ENCODE data around the gene GRM5.

The GRM5 gene

DNA sequence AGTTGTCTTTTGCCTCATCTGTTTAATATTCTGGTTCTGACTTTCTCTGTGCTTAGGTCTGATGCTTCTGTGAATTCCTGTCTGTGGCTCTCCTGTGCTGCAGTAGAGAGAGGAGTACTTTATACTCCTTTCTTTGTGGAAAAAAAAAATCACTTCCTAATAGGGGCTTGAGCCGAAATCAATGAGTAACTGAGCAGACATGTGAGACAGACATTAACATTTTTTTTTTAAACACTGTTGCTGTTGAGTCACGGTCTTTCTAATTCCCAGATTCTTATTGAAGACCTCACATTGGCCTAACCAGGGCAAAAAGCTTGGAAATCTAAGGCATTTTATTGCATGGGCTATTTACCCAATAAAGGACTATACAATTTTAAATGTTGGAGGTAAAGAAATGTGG lies 86.1 kb downstream of the GRM5 start:
- TF ChIP-seq, protein P1, sequence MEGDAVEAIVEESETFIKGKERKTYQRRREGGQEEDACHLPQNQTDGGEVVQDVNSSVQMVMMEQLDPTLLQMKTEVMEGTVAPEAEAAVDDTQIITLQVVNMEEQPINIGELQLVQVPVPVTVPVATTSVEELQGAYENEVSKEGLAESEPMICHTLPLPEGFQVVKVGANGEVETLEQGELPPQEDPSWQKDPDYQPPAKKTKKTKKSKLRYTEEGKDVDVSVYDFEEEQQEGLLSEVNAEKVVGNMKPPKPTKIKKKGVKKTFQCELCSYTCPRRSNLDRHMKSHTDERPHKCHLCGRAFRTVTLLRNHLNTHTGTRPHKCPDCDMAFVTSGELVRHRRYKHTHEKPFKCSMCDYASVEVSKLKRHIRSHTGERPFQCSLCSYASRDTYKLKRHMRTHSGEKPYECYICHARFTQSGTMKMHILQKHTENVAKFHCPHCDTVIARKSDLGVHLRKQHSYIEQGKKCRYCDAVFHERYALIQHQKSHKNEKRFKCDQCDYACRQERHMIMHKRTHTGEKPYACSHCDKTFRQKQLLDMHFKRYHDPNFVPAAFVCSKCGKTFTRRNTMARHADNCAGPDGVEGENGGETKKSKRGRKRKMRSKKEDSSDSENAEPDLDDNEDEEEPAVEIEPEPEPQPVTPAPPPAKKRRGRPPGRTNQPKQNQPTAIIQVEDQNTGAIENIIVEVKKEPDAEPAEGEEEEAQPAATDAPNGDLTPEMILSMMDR (IDR thresholded peaks at IDR 0.05): no peak

DNA sequence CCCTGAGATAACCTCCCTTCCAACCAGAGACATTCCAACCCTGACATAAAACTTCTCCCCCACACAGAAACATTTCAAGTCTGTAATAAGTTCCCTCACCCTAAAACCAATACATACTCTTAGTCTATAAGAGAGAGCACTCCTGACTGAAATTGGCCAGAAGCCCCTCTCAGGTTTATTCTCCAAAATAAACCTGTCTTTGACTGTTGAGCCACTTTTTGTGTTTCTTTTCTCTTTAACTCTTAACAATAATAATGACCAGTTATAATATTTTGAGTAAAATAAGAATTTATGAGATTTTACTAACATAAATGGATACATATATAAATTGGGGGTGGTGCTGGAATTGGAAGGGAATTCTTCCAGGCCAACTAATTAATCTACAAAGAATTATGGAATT lies 93.6 kb downstream of the GRM5 start:
- TF ChIP-seq, protein P1 (IDR thresholded peaks at IDR 0.05): no peak

DNA sequence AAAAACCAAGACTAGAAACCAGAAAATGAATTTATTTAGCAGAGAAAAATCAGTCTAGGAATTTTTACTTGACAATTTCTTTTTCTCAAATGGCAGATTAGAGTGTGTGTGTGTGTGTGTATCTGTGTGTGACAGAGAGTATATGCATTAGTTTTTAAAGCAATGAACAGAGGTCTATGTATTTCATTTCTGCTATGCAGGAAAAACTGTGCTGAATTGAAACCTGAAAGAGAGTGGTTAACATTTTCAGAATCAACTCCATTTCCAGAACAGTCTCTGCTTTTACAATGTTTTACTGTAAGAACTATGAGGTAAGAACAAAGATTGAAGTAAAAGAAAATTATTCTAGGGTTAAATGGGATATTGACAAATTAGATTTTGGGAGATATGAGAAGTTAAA lies 114.8 kb downstream of the GRM5 start:
- TF ChIP-seq, protein P1 (IDR thresholded peaks at IDR 0.05): no peak

DNA sequence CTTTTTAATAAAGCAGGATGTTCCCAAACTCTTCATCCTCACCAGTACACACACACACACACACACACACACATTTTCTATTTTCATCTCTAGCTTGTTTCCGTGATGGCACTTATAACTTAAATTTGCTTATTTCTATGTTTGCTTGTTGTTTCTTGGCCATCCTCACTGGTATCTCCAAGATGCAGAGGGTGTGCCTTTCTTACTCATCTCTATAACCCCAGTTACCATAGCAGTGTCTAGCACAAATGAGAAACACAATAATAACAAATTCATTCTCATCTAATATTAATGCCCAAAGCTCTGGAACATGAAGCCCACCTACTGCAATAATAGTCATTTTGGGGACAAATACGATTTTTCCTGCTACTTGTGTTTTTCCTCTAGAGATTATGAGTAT lies 156.3 kb downstream of the GRM5 start:
- TF ChIP-seq, protein P1 (IDR thresholded peaks at IDR 0.05): no peak

DNA sequence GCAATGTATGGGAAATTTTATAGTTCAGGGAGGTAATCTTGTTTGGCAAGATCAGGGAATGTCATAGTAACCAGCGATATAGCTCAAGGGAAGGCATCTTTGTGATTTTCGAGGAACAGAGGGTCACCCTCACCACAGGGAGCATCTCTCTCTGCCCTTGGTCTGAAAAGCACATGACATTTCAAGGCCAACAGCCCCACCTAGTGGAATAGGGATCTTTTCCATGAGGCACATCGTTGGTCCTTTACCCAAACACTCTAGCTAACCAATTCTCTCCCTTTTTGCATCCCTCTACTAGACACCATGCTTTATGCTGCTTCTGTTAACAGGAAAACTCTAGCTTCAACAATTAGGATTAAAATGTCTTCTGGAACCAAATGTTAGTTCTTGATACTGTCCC lies 179.0 kb downstream of the GRM5 start:
- TF ChIP-seq, protein P1 (IDR thresholded peaks at IDR 0.05): peak; percentile 52

DNA sequence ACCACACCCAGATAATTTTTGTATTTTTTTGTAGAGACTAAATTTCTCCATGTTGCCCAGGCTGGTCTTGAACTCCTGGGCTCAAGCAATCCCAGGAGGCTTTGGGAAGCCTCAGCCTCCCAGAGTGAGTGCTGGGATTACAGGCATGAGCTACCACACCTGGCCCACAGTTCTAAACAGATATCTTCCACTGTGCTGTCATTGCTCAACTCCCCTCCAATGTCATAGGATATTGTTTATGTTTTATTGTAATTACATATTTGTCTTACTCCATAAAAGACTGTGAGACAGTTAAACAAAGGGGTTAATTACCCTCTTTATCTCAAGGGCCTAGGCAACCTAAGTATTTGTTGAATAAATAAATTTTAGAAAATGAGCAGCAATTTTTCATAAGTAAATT lies 204.2 kb downstream of the GRM5 start:
- TF ChIP-seq, protein P1 (IDR thresholded peaks at IDR 0.05): no peak

DNA sequence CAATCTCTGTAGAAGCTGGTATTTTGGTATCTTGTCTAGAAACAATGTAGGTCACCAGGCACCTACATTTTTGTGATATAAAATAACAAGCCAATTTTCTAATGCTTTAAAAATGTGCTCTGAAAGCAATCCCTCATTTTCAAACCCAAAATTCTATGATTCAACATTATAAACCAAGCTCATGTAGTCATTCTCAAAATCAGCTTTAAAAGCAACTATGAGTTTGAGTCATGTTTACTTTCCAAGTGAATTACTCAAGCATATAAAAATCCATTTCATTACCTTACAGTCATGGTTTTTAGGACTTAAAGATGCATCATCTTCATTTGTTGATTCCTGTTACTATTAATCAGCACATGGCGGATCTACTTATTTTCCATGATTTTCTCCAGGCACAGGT lies 216.4 kb downstream of the GRM5 start:
- TF ChIP-seq, protein P1 (IDR thresholded peaks at IDR 0.05): no peak

DNA sequence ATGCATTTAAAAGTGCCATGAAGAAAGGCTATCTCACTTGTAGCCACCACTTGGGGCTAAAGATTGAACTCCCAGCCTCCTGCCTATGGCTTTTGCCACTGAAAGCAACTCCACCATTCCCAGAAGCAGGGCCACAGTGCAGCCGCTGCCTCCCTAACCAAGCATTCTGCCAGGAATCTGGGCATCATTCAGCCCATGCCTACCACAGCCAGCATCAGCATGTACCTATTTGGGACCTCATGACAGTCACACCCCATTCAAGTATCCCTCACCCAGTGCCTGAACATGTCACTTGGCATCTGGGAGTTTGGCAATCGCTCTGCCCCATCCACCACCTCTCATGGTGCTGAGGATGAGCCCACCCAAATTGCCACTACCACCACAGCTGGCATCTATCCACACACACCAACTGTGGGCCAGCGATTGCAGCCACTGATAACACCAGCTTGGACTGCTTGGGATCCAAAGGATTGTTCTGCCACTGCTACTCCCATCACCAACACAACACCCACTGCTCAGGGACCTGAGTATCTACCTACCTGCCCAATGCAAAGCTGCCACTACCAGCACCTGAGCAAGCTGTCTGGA lies 234.4 kb downstream of the GRM5 start:
- TF ChIP-seq, protein P1 (IDR thresholded peaks at IDR 0.05): no peak

Data from LNCAP (cell line).